Erythroblast (primary cell): ENCODE results near the gene DUSP1.

ENCODE experiments used
- GATA1 ChIP-seq: IDR thresholded peaks from 2 replicates; pipeline ENCODE4 v1.6.1; 2011; ENCODE audit warnings: low read depth, mild to moderate bottlenecking, control low read depth, low read length, moderate library complexity
- POLR2A ChIP-seq: IDR thresholded peaks from 2 replicates; pipeline ENCODE4 v1.6.1; 2011; ENCODE audit warnings: mild to moderate bottlenecking, low read length

DNA sequence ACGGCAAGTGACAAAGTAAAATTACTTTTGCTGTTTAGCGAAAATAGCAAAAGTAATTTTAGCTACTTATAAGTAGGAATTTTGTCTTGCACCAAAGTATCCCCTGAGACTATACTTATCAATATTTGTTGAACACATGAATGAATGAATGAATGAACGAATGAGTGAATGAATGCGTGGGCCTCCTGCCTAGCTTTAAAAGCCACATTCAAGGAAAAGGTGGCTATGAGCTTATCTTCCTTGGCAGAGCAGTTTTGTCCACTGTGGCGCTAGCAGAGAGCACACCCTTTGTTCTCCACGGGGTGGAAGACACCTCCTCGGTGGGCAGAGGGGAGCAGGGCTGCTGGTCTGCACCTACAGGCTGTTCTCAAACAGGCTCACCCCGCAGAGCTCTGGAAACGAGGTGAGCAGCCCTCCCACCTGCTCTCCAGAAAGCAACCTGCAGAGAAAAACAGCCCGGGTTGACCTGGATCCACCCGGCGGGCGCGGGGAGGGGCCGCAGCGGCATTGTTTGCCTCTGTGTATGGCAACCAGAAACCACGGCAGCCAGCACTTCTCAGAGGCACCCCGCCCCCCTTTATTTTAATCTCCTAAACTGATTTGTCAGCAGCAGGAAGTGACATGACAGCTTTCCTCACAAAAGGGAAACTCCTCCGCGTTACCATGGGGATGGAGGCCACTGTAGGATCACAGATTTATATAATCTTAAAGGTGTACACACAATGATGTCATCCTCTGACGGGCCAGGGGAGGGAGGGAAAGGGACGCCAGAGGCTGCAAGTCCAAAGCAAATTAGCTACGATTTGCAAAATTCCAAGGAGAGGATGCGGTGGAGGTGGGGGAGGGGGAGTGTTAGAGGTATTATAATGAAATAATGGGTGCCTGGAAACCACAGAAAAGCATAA lies 5.9 kb downstream of the DUSP1 start:
- TF ChIP-seq POLR2A = no peak
- no peak for TF ChIP-seq GATA1
